Midbrain (tissue), 1 donor: ENCODE measurements around the gene DLGAP1.
"Not testable (repeated sequence)": the region's sequence is repeated elsewhere in the genome, so short reads cannot be mapped to it uniquely, and the experiment has no call there.

Experiments used
- DNase-seq: peaks from one replicate; lab custom pipeline; 2025; lab: John Stamatoyannopoulos, UW

DLGAP1 gene

GRCh38 chr18:3583873-3584247 lies 871.2 kb downstream of the DLGAP1 start:
- DNase-seq: no peak

GRCh38 chr18:3583106-3583872 lies 871.8 kb downstream of the DLGAP1 start:
- DNase-seq: not testable (repeated sequence)

GRCh38 chr18:3581890-3582289 lies 873.2 kb downstream of the DLGAP1 start:
- no peak for DNase-seq

DNA sequence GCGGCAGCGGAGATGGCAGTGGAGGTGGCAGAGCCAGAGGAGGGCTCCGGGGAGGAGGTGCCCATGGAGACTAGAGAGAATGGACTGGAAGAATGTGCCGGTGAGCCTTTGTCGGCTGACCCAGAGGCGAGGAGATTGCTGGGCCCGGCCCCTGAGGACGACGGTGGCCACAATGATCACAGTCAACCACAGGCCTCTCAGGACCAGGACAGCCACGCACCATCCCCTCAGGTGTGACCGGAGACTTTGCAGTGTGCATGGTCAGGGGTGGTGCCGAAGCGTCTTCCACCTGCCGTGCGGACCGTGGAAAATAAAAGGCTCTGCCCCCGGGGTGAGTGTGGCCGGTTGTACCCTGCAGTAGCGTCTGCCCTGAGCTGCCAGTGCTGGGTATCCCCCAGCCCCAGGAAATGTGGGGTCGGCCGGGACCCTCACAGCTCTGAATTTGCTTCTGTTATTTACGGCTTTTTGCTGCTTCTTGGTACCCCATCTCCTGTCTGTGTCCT lies 874.5 kb downstream of the DLGAP1 start:
- DNase-seq: not testable (repeated sequence)

GRCh38 chr18:3579701-3580100 lies 875.4 kb downstream of the DLGAP1 start:
- DNase-seq: no peak

DNA sequence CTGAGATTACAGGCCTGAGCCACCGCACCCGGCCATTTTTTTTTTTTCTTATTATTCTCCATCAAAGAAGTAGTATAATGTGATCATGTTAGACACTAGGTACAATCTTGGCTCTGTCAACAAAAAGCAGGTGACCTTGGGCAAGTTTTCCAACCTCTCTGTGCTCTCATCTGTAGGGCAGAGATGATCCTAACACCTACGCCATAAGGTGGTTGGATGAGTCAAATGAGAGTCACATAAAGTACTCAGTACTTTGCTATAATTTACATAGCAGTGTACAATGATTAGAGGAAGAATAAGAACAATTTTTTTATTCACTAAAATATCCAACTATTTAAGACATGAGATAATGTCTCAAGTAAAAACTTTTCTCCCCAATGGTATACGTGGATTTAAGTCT lies 876.5 kb downstream of the DLGAP1 start:
- DNase-seq: no peak

- DNase-seq: no peak
Measured at GRCh38 chr18:3577281-3577855, 877.7 kb downstream of the DLGAP1 start.

- no peak for DNase-seq
Measured at GRCh38 chr18:3572761-3573160, 882.3 kb downstream of the DLGAP1 start.

DNA sequence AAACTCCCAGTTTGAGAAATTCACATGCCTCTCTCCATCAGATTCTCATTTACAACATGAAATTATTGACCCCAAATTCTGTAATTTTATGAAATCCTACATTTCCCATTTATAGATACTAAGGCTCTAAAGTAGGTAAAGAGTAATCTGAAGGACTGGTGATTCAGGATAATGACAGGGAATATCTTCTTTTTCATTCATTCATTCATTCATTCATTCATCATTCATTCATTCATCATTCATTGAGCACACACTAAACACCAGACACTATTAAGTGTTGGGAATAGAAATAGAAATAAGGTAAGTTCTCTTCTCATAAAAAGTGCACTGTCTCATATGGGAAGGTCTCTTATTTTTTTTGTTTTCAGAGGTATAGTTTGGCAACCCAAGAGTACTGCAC lies 888.3 kb downstream of the DLGAP1 start:
- DNase-seq: no peak

GRCh38 chr18:3560755-3561154 lies 894.4 kb downstream of the DLGAP1 start:
- no peak for DNase-seq

DNA sequence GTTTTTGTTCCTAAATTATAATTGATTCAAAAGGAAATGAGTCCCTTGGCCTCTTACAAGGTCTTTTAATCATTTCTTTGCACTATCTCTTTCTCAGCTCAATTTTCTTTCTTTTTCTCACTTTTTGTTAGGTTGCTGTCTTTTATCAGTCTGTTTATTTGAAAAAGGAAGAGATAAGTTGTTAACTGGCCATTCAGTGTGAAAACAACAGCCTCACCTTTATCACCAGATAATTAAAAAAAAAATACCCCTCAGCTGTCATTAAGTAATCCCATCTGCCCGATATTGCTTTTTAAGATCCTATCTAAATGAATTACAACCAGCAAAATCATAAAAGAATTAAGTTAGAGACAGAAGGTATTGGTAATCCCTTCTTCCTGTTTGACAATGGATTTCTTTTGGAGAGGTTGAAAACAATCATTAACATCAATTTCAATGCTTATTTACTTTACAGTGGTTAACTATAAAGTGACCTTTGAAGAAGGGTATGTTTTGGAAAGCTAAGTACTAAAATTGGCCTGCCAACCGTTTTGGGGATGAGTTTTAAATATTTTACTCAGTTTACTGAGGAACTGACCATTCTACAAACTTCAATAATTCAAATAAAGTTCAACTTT lies 900.2 kb downstream of the DLGAP1 start:
- no peak for DNase-seq

GRCh38 chr18:3554091-3554601 lies 901.0 kb downstream of the DLGAP1 start:
- DNase-seq: no peak

DNA sequence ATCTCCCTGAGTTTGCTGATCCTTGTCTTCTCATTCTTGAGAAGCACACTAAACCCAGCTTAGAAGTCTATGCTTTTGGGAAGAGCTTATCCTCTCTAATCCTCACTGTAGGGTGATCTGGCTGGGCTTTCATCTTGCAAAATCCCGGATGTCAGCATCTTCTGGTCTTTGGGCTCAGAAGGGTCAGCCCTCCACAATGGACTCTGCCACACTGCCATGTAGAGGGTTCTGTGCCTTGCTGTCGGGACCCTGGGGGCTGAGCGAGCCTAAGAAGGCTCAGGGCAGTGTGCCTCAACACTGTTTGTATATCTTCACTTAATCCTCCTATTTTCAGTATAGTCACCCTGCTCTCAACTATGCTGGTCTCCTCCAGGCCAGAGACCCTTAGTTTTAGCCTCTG lies 902.8 kb downstream of the DLGAP1 start:
- DNase-seq: no peak

- DNase-seq: no peak
Measured at GRCh38 chr18:3547891-3548615, 907.1 kb downstream of the DLGAP1 start.

DNA sequence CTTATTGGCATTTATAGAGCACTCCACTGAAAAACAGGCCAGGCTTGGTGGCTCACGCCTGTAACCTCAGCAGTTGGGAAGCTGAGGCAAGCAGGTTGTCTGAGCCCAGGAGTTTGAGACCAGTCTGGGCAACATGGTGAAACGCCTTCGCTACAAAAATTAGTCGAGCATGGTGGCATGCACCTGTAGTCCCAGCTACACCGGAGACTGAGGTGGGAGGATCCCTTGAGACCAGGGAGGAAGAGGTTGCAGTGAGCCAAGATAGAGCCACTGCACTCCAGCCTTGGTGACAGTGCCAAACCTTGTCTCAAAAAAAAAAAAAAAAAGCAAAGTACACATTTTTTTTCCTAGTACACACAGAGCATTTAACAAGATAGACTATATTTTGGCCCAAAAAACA lies 909.0 kb downstream of the DLGAP1 start:
- no peak for DNase-seq

DNA sequence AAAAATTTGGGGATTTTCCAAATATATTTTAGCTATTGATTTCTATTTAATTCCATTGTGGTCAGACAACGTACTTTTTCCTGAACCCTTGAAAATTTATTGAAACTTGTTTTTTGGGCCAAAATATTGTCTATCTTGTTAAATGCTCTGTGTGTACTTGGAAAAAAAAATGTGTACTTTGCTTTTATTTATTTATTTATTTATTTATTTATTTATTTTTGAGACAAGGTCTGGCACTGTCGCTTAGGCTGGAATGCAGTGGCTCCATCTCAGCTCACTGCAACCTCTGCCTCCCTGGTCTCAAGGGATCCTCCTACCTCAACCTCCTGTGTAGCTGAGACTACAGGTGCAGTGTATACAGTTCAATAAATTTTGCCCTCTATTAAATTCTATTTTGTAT lies 910.6 kb downstream of the DLGAP1 start:
- no peak for DNase-seq

DNA sequence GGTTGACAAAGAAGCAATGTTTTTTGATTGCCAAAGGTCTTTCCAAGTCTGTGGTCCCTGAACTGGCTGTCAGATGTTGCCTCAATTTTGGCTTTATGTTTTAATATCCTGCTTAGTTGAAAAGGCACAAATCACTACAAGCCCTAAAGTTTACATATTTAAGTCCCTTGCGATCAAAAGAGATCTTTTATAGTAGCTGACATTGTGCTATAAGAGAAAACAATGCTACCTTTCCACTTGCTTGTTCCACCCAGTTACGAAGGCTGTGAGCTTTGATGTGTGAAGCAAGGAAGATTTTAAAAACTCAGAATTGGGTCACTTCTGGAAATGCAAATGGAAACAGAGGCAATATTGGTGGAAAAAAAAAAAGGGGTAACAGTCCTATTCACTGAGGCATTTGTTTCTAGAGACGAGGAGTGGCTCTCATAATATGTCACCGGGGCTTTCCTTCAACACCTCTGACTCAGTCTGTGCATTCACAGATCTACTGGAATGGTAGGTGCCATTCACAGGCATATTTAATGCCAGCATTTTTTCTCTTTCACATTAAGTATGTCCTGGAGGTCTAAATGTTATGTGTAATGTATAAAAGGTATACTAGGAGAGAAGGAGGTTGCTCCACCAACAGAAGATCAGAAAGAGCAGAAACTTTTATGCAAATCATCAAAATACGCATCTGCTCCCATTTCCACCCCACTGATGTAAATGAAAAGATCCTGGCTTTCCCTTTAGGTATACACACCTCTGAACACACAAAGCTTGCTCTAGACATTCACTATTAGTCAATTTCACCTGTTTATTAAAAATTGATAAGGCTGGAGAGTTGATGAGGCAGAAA lies 913.3 kb downstream of the DLGAP1 start:
- no peak for DNase-seq

GRCh38 chr18:3540805-3541548 lies 914.1 kb downstream of the DLGAP1 start:
- no peak for DNase-seq

DNA sequence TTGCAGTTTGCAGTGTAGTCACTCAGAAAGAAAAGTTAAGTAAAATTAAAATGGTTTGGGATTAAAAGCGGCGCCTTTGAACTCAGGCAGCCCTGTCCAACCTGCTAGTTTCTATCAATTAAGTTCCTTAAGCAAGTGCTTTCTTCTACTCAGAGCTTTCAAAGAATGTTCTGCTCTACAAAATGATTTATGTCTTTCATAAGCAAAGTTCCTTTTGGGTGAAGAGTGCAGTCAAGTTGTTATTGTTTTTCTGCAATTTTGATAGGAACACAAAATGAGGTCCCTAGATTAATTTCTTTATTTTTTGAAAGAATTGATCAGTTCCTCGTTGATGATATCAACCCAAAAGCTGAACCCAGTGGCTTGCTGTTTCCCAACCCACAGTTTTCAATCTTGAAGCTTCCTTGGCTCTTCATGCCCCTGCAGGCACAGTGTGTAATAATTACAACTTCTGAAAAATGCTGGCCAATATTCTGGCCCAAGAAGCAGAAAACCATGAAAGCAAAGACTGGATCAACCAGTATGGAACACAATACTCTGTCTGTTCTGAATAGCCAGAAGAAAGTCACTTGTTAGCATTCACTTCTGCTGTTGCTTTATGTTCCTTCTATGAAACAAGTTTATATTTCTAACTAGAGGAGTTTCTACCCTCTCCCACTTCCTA lies 916.0 kb downstream of the DLGAP1 start:
- no peak for DNase-seq

DNA sequence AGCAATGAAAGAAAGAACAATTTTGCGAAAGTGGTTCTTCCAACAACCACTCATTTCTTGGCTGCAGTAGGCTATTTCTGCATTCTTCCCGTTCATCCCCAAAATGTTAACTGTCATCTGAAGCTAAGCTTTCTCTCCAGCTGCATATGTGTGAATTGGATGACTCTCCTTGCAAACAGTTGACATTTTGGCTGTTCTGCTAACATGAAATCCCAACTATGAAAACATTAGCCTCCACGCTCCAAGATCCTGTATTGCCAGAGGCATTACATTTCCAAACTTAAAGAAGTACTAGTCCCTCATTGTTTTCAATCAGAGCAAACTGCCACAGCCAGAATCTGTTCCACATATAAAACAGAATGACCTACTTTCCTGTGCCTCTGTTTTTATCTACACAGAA lies 916.7 kb downstream of the DLGAP1 start:
- no peak for DNase-seq
